Measurements from ENCODE around the gene AKAP8L. TPM values are rescaled to one million over a fixed set of nuclear protein-coding genes. Genes with fewer than 3 reads are reported as not detected.

The AKAP8L gene
- total and polyA plus RNA-seq, 12 donors: 45.2 to 140 (median 63.1) TPM

- no peak for DNase-seq
- Histone ChIP-seq H3K9me3 (peaks cover 0 to 7% (median 0%) of the 10 kb centered on the region in 11 donors), H3K27ac (no peak overlapping the region), H3K4me1 (peaks cover 3 to 40% (median 20%) of the 10 kb centered on the region in 9 donors), H3K36me3 (peaks cover 0 to 73% (median 41%) of the 10 kb centered on the region in 9 donors), H3K27me3 (no peaks in the 10 kb centered on the region), H3K4me3 (no peak overlapping the region)
- WGBS, 2 donors: 97 to 99% methylated on average over 13 of the region's 13 CpGs
- TF ChIP-seq CTCF (IDR thresholded peaks at IDR 0.05): no peak
- intact Hi-C loops (cut with DNase I): loop anchor here in 1 of 10 donors (5.0 kb wide), 1 partner anchor 157 kb away; no protein-coding TSS in a partner anchor
- ATAC-seq: no peak
Observed at GRCh38 chr19:15424121-15424520, 5.3 kb upstream of the AKAP8L start.

DNA sequence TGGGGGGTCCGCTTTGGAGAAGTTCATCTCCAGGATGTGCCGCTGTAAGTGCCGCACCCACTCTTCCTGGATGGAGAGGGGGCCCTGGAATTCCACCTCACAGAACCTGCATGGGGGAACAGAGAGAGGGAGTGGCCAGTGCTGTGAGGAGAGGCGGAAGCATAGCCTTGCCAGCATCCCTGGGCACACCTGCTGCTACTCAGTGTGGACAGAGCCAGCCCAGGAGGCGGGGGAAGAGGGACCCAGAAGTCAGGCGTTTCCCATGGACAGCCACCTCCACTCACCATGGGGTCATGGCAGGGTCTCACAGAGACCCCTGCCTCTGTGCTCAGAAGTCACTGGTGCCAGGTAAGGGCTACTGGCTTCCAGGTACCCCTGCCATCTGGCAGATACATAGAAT, 4.3 kb upstream of the AKAP8L start:
- Histone ChIP-seq H3K27me3 (no peaks in the 10 kb centered on the region), H3K4me3 (no peak overlapping the region), H3K36me3 (peaks cover 0 to 64% (median 41%) of the 10 kb centered on the region in 9 donors), H3K27ac (no peak overlapping the region), H3K9me3 (peaks cover 0 to 7% (median 0%) of the 10 kb centered on the region in 11 donors), H3K4me1 (peaks cover 3 to 31% (median 14%) of the 10 kb centered on the region in 9 donors)
- intact Hi-C loops (cut with DNase I): loop anchor here in 1 of 10 donors (5.0 kb wide), 1 partner anchor 156 kb away; no protein-coding TSS in a partner anchor
- DNase-seq: no peak
- no peak for TF ChIP-seq CTCF (IDR thresholded peaks at IDR 0.05)
- ATAC-seq: no peak
- 98% methylated on average over 6 of the region's 6 CpGs for WGBS, 2 donors

- Histone ChIP-seq H3K36me3 (peaks cover 0 to 58% (median 41%) of the 10 kb centered on the region in 9 donors), H3K27ac (peak overlapping the region in 8 of 10 donors; percentile 31 to 53 (median 42)), H3K4me3 (peak overlapping the region in 1 of 10 donors; percentile 8), H3K4me1 (peaks cover 3 to 38% (median 18%) of the 10 kb centered on the region in 9 donors), H3K9me3 (peaks cover 0 to 7% (median 0%) of the 10 kb centered on the region in 11 donors), H3K27me3 (no peaks in the 10 kb centered on the region)
- WGBS, 2 donors: 89 to 92% methylated on average over 22 of the region's 22 CpGs
- DNase-seq (no peak), ATAC-seq (no peak)
- TF ChIP-seq CTCF (IDR thresholded peaks at IDR 0.05): no peak
- intact Hi-C loops (cut with DNase I): loop anchor here in 1 of 10 donors (5.0 kb wide), 1 partner anchor 155 kb away; no protein-coding TSS in a partner anchor
Observed at GRCh38 chr19:15422296-15423075, 3.7 kb upstream of the AKAP8L start.

- whole genome bisulfite sequencing, 2 donors: 42 to 60% methylated on average over 15 of the region's 15 CpGs
- H3K36me3 ChIP-seq: peaks cover 0 to 51% (median 36%) of the 10 kb centered on the region in 9 donors
- ATAC-seq (peak in 4 of 8 donors; percentile 14 to 50 (median 27)), DNase-seq (peak; percentile 63 to 68)
- H3K4me3 ChIP-seq: peak overlapping the region in 1 of 10 donors; percentile 8
- H3K9me3 ChIP-seq: peaks cover 0 to 7% (median 0%) of the 10 kb centered on the region in 11 donors
- intact Hi-C loops (cut with DNase I): loop anchor here in 1 of 10 donors (5.0 kb wide), 1 partner anchor 154 kb away; no protein-coding TSS in a partner anchor
- peaks cover 3 to 45% (median 25%) of the 10 kb centered on the region in 9 donors for H3K4me1 ChIP-seq
- peak overlapping the region in 8 of 10 donors; percentile 31 to 53 (median 42) for H3K27ac ChIP-seq
- no peak for TF ChIP-seq CTCF (IDR thresholded peaks at IDR 0.05)
- no peaks in the 10 kb centered on the region for H3K27me3 ChIP-seq
Observed at GRCh38 chr19:15421721-15422260, 3.0 kb upstream of the AKAP8L start.

Measured in heart right ventricle (tissue), 16 donors.